Measurements from ENCODE around the gene SLC12A7.
A peak's percentile ranks its signal among the peaks of the same experiment; 100 is the strongest.
"Not testable (repeated sequence)": the region's sequence is repeated elsewhere in the genome, so short reads cannot be mapped to it uniquely, and the experiment has no call there.

SLC12A7 gene

GRCh38 chr5:1007681-1008450 is 104.0 kb downstream of the SLC12A7 start:
- DNase-seq (ENCODE audit: low read depth in 1 of 2, low spot score in 1 of 2), result no peak
- TF ChIP-seq JUND (IDR thresholded peaks at IDR 0.05; ENCODE audit: low read depth), result no peak
- in situ Hi-C loops (cut with HindIII; ENCODE audit: low pct_unique_long_range_greater_than_20kb, low sequenced_read_pairs), result no loop called here

GRCh38 chr5:1007221-1007680 is 104.6 kb downstream of the SLC12A7 start:
- no peak for TF ChIP-seq JUND (IDR thresholded peaks at IDR 0.05; ENCODE audit: low read depth)
- no peak for DNase-seq (ENCODE audit: low read depth in 1 of 2, low spot score in 1 of 2)
- in situ Hi-C loops (cut with HindIII; ENCODE audit: low pct_unique_long_range_greater_than_20kb, low sequenced_read_pairs), result no loop called here

GRCh38 chr5:1006656-1007071 is 105.2 kb downstream of the SLC12A7 start:
- no peak for DNase-seq (ENCODE audit: low read depth in 1 of 2, low spot score in 1 of 2)
- in situ Hi-C loops (cut with HindIII; ENCODE audit: low pct_unique_long_range_greater_than_20kb, low sequenced_read_pairs), result no loop called here
- TF ChIP-seq JUND (IDR thresholded peaks at IDR 0.05; ENCODE audit: low read depth), result no peak

- no peak for TF ChIP-seq JUND (IDR thresholded peaks at IDR 0.05; ENCODE audit: low read depth)
These were observed 105.8 kb downstream of the SLC12A7 start for GRCh38 chr5:1005904-1006655.

GRCh38 chr5:1005249-1005851 is 106.5 kb downstream of the SLC12A7 start:
- DNase-seq (ENCODE audit: low read depth in 1 of 2, low spot score in 1 of 2), result no peak
- TF ChIP-seq JUND (IDR thresholded peaks at IDR 0.05; ENCODE audit: low read depth), result no peak
- in situ Hi-C loops (cut with HindIII; ENCODE audit: low pct_unique_long_range_greater_than_20kb, low sequenced_read_pairs), result no loop called here

More at GRCh38 chr5:1005904-1006655, 105.8 kb downstream of the SLC12A7 start:
- no peak for DNase-seq (ENCODE audit: low read depth in 1 of 2, low spot score in 1 of 2)
- in situ Hi-C loops (cut with HindIII; ENCODE audit: low pct_unique_long_range_greater_than_20kb, low sequenced_read_pairs), result no loop called here

- peak; percentile 89 to 90 for DNase-seq (ENCODE audit: low read depth in 1 of 2, low spot score in 1 of 2)
- TF ChIP-seq JUND (IDR thresholded peaks at IDR 0.05; ENCODE audit: low read depth), result no peak
- in situ Hi-C loops (cut with HindIII; ENCODE audit: low pct_unique_long_range_greater_than_20kb, low sequenced_read_pairs), result no loop called here
These were observed 107.2 kb downstream of the SLC12A7 start for GRCh38 chr5:1004461-1005248.

- DNase-seq (ENCODE audit: low read depth in 1 of 2, low spot score in 1 of 2), result peak in 1 of 2 experiments; percentile 65
- no peak for TF ChIP-seq JUND (IDR thresholded peaks at IDR 0.05; ENCODE audit: low read depth)
- in situ Hi-C loops (cut with HindIII; ENCODE audit: low pct_unique_long_range_greater_than_20kb, low sequenced_read_pairs), result no loop called here
These were observed 108.4 kb downstream of the SLC12A7 start for GRCh38 chr5:1003296-1003937.

GRCh38 chr5:1002836-1003235 is 109.0 kb downstream of the SLC12A7 start:
- TF ChIP-seq JUND (IDR thresholded peaks at IDR 0.05; ENCODE audit: low read depth), result no peak
- no peak for DNase-seq (ENCODE audit: low read depth in 1 of 2, low spot score in 1 of 2)
- in situ Hi-C loops (cut with HindIII; ENCODE audit: low pct_unique_long_range_greater_than_20kb, low sequenced_read_pairs), result no loop called here

GRCh38 chr5:1002271-1002546 is 109.7 kb downstream of the SLC12A7 start:
- in situ Hi-C loops (cut with HindIII; ENCODE audit: low pct_unique_long_range_greater_than_20kb, low sequenced_read_pairs), result no loop called here
- no peak for TF ChIP-seq JUND (IDR thresholded peaks at IDR 0.05; ENCODE audit: low read depth)
- DNase-seq (ENCODE audit: low read depth in 1 of 2, low spot score in 1 of 2), result no peak

GRCh38 chr5:1001406-1002270 is 110.2 kb downstream of the SLC12A7 start:
- TF ChIP-seq JUND (IDR thresholded peaks at IDR 0.05; ENCODE audit: low read depth), result no peak
- in situ Hi-C loops (cut with HindIII; ENCODE audit: low pct_unique_long_range_greater_than_20kb, low sequenced_read_pairs), result no loop called here
- no peak for DNase-seq (ENCODE audit: low read depth in 1 of 2, low spot score in 1 of 2)

- DNase-seq (ENCODE audit: low read depth in 1 of 2, low spot score in 1 of 2); in situ Hi-C loops (cut with HindIII; ENCODE audit: low pct_unique_long_range_greater_than_20kb, low sequenced_read_pairs): not testable (repeated sequence)
These were observed 111.0 kb downstream of the SLC12A7 start for GRCh38 chr5:1000831-1001230.

Data from T47D (cell line).